IMR-90 (cell line): ENCODE results near the gene FBXL13. TPM values are rescaled to one million over a fixed set of nuclear protein-coding genes. Genes with fewer than 3 reads are reported as not detected.

Experiments
- ATAC-seq: fragments of 200-7000 bp; cut with Tn5 transposase; 2 replicates; pipeline ENCODE4 v1.9.1; 2020; ENCODE audit warnings: low read depth, mild to moderate bottlenecking, moderate library complexity
- BruUV-seq: library from RNA; stranded (reverse); fragments of 400-500 nt; replicated peaks from 2 replicates; lab custom pipeline; 2021; lab: Mats Ljungman, UMichigan
- CTCF ChIA-PET: fragments of 300-600 bp; formaldehyde crosslinking; extraction: SDS; loops from one replicate; lab custom pipeline; 2021; ENCODE audit warnings: antibody characterized with exemption; lab: Yijun Ruan, JAX
- POLR2A ChIA-PET: fragments of 300-600 bp; sonication (Branson Sonifier 250); formaldehyde crosslinking; loops from one replicate; lab custom pipeline; 2022; ENCODE audit warnings: antibody characterized with exemption; ENCODE audit not compliant: unreplicated experiment; lab: Charles Lee
- DNase-seq: peaks from one replicate; pipeline ENCODE4 v3.0.0; 2013
- H2AFZ ChIP-seq: replicated peaks from 2 replicates; pipeline ENCODE3; 2013; ENCODE audit warnings: low read length, mild to moderate bottlenecking; ENCODE audit not compliant: poor library complexity
- H2AK5ac ChIP-seq: 2 replicates; pipeline ENCODE4 v1.6.1; 2013; ENCODE audit warnings: low read depth, low read length, inconsistent platforms
- H2AK9ac ChIP-seq: replicated peaks from 2 replicates; pipeline ENCODE3; 2013; ENCODE audit warnings: mild to moderate bottlenecking, low read depth, low read length, moderate library complexity; ENCODE audit not compliant: poor library complexity
- H2BK120ac ChIP-seq: 2 replicates; pipeline ENCODE4 v1.6.1; 2013; ENCODE audit warnings: low read depth, low read length, inconsistent platforms
- H2BK15ac ChIP-seq: 3 replicates; pipeline ENCODE4 v1.6.1; 2013; ENCODE audit warnings: low read depth, low read length, inconsistent platforms
- H2BK20ac ChIP-seq: 2 replicates; pipeline ENCODE4 v1.6.1; 2013; ENCODE audit warnings: low read depth, mild to moderate bottlenecking, inconsistent platforms, low read length, moderate library complexity
- H2BK5ac ChIP-seq: 2 replicates; pipeline ENCODE4 v1.6.1; 2013; ENCODE audit warnings: mild to moderate bottlenecking, low read depth, low read length, inconsistent platforms; ENCODE audit not compliant: poor library complexity, severe bottlenecking
- H3K14ac ChIP-seq: replicated peaks from 2 replicates; pipeline ENCODE4 v1.6.1; 2013; ENCODE audit warnings: low read depth, low read length, inconsistent platforms
- H3K18ac ChIP-seq: 2 replicates; pipeline ENCODE4 v1.6.1; 2013; ENCODE audit warnings: low read depth, low read length, control low read depth
- H3K23ac ChIP-seq: 2 replicates; pipeline ENCODE4 v1.6.1; 2013; ENCODE audit warnings: low read depth, low read length, inconsistent platforms
- H3K27ac ChIP-seq: 2 replicates; pipeline ENCODE4 v1.5.1; 2013; ENCODE audit warnings: mild to moderate bottlenecking, control low read depth, low read length; ENCODE audit not compliant: insufficient read depth
- H3K27me3 ChIP-seq: 2 replicates; pipeline ENCODE4 v1.6.1; 2013; ENCODE audit warnings: low read length; ENCODE audit not compliant: control insufficient read depth, insufficient read depth
- H3K36me3 ChIP-seq: 2 replicates; pipeline ENCODE4 v1.6.1; 2013; ENCODE audit warnings: low read length, mixed read lengths; ENCODE audit not compliant: control insufficient read depth, insufficient read depth
- H3K4ac ChIP-seq: 2 replicates; pipeline ENCODE4 v1.6.1; 2013; ENCODE audit warnings: low read depth, low read length, inconsistent platforms
- H3K4me1 ChIP-seq: 2 replicates; pipeline ENCODE4 v1.6.1; 2013; ENCODE audit warnings: low read length, mixed read lengths; ENCODE audit not compliant: control insufficient read depth, insufficient read depth
- H3K4me2 ChIP-seq: 2 replicates; pipeline ENCODE4 v1.6.1; 2013; ENCODE audit warnings: low read depth, mild to moderate bottlenecking, control low read depth, low read length, moderate library complexity
- H3K4me3 ChIP-seq: 2 replicates; pipeline ENCODE4 v1.5.1; 2013; ENCODE audit warnings: low read depth, mild to moderate bottlenecking, control low read depth, low read length, moderate library complexity; ENCODE audit not compliant: insufficient read depth
- H3K56ac ChIP-seq: 2 replicates; pipeline ENCODE4 v1.6.1; 2013; ENCODE audit warnings: low read length, inconsistent platforms; ENCODE audit not compliant: insufficient read depth; ENCODE audit errors: extremely low read depth
- H3K79me1 ChIP-seq, 2 experiments: 2 replicates each; pipeline ENCODE4 v1.6.1; 2013; ENCODE audit warnings: low read length in 2 of 2, inconsistent platforms in 1 of 2, low read depth in 1 of 2
- H3K9ac ChIP-seq: 2 replicates; pipeline ENCODE4 v1.6.1; 2013; ENCODE audit warnings: low read depth, low read length, control low read depth
- H3K9me1 ChIP-seq: 2 replicates; pipeline ENCODE4 v1.6.1; 2013; ENCODE audit warnings: low read length, inconsistent platforms; ENCODE audit not compliant: insufficient read depth
- H3K9me3 ChIP-seq: 2 replicates; pipeline ENCODE4 v1.6.1; 2013; ENCODE audit warnings: low read length; ENCODE audit not compliant: control insufficient read depth, insufficient read depth
- H4K20me1 ChIP-seq: 2 replicates; pipeline ENCODE4 v1.6.1; 2013; ENCODE audit warnings: low read length, inconsistent platforms; ENCODE audit not compliant: insufficient read depth
- H4K5ac ChIP-seq: 2 replicates; pipeline ENCODE4 v1.6.1; 2013; ENCODE audit warnings: mild to moderate bottlenecking, low read depth, low read length, control low read depth
- H4K8ac ChIP-seq, 2 experiments: 2 replicates each; pipeline ENCODE4 v1.6.1; 2013; ENCODE audit warnings: low read depth in 2 of 2, low read length in 2 of 2, control low read depth in 1 of 2, inconsistent platforms in 1 of 2
- H4K91ac ChIP-seq: 2 replicates; pipeline ENCODE4 v1.6.1; 2013; ENCODE audit warnings: low read depth, low read length, inconsistent platforms; ENCODE audit not compliant: insufficient read depth
- BHLHE40 ChIP-seq: fragments of 150-350 bp; IDR thresholded peaks from 2 replicates; pipeline ENCODE4 v1.6.1; 2016; ENCODE audit warnings: mild to moderate bottlenecking, low read depth, low read length
- CHD1 ChIP-seq: IDR thresholded peaks from 2 replicates; pipeline ENCODE4 v1.6.1; 2012; ENCODE audit warnings: low read depth, low read length, improper control_type of control experiment
- CTCF ChIP-seq: conservative IDR thresholded peaks from 2 replicates; pipeline ENCODE4 v1.5.1; 2012; ENCODE audit warnings: mild to moderate bottlenecking, low read depth, low read length, improper control_type of control experiment
- ELK1 ChIP-seq: fragments of 150-350 bp; IDR thresholded peaks from 2 replicates; pipeline ENCODE4 v1.6.1; 2016; ENCODE audit warnings: low read depth, mild to moderate bottlenecking, low read length, moderate library complexity, borderline replicate concordance
- FOS ChIP-seq: fragments of 150-350 bp; IDR thresholded peaks from 2 replicates; pipeline ENCODE4 v1.6.1; 2016; ENCODE audit warnings: low read depth, low read length
- MAFK ChIP-seq: IDR thresholded peaks from 2 replicates; pipeline ENCODE4 v1.6.1; 2012; ENCODE audit warnings: low read depth, low read length, improper control_type of control experiment
- MAZ ChIP-seq: IDR thresholded peaks from 2 replicates; pipeline ENCODE4 v1.6.1; 2012; ENCODE audit warnings: low read depth, mild to moderate bottlenecking, low read length, improper control_type of control experiment, moderate library complexity, borderline replicate concordance
- MXI1 ChIP-seq: IDR thresholded peaks from 2 replicates; pipeline ENCODE4 v1.6.1; 2012; ENCODE audit warnings: low read depth, mild to moderate bottlenecking, low read length, moderate library complexity, borderline replicate concordance
- NFE2L2 ChIP-seq: fragments of 150-350 bp; IDR thresholded peaks from 2 replicates; pipeline ENCODE4 v1.6.1; 2016; ENCODE audit warnings: low read depth, mild to moderate bottlenecking, low read length
- POLR2A ChIP-seq: IDR thresholded peaks from 2 replicates; pipeline ENCODE4 v1.6.1; 2012; ENCODE audit warnings: mild to moderate bottlenecking, low read depth, low read length
- RAD21 ChIP-seq: IDR thresholded peaks from 2 replicates; pipeline ENCODE4 v1.6.1; 2012; ENCODE audit warnings: low read length, improper control_type of control experiment
- RCOR1 ChIP-seq: IDR thresholded peaks from 2 replicates; pipeline ENCODE4 v1.6.1; 2012; ENCODE audit warnings: mild to moderate bottlenecking, low read length, improper control_type of control experiment; ENCODE audit not compliant: insufficient replicate concordance
- SMC3 ChIP-seq: fragments of 150-350 bp; IDR thresholded peaks from 2 replicates; pipeline ENCODE4 v1.6.1; 2016; ENCODE audit warnings: low read depth, mild to moderate bottlenecking, antibody characterized with exemption, low read length, moderate library complexity
- USF2 ChIP-seq: fragments of 150-350 bp; IDR thresholded peaks from 2 replicates; pipeline ENCODE4 v1.6.1; 2017; ENCODE audit warnings: mild to moderate bottlenecking, antibody characterized with exemption, low read length, low read depth
- WGBS, 2 experiments: methylation state at CpG; one replicate each; pipeline versions ENCODE4 v1.1.5 to v1.1.7; 2013; ENCODE audit warnings: missing lambda C conversion rate in 2 of 2; ENCODE audit not compliant: insufficient read length in 1 of 2; ENCODE audit errors: extremely low coverage in 2 of 2; 5-methylcytosine and 5-hydroxymethylcytosine counted together
- dilution Hi-C: fragments of 300-500 bp; cut with HindIII; formaldehyde crosslinking; loops from one replicate; pipeline ENCODE4 v1.14.3; 2018; ENCODE audit warnings: low sequenced_read_pairs; ENCODE audit not compliant: unreplicated experiment
- in situ Hi-C: fragments of 300-500 bp; cut with MboI; formaldehyde crosslinking; loops from 3 replicates; pipeline ENCODE4 v1.14.3; 2019; ENCODE audit warnings: low sequenced_read_pairs, inconsistent platforms, mixed read lengths
- intact Hi-C: fragments of 100-400 bp; cut with micrococcal nuclease; formaldehyde crosslinking; loops from 2 replicates; pipeline ENCODE4 v1.10.0; 2022
- polyA plus RNA-seq, 3 experiments: library from polyadenylated mRNA; depleted of rRNA; stranded (reverse); fragments of >200 nt; gene quantifications; 2 replicates each; pipeline ENCODE4 v1.2.3, GENCODE V29; 2012; ENCODE audit warnings: low replicate concordance in 1 of 3
- total RNA-seq: library from RNA; depleted of rRNA; stranded (reverse); fragments of >200 nt; gene quantifications from 2 replicates; pipeline ENCODE4 v1.2.3, GENCODE V29; 2012

The FBXL13 gene
- total and polyA plus RNA-seq, 2 of the 4 experiments (the other 2 are of a cell fraction): 0.24 to 0.36 TPM

- peak overlapping the region; percentile 24; the same call in 1 of the 2 replicates for H3K14ac ChIP-seq
- H4K8ac ChIP-seq: no peak overlapping the region
- WGBS, 2 experiments: no CpG with 5 or more reads among the region's 2 CpGs
- H3K4me3 ChIP-seq: no peak overlapping the region
- no peak overlapping the region; the same call in 1 of the 2 replicates for H3K18ac ChIP-seq
- dilution Hi-C loops (no loop called here), in situ Hi-C loops (no loop called here), intact Hi-C loops (no loop called here)
- ATAC-seq: peak; percentile 13; the same call in 1 of the 2 replicates
- no peak overlapping the region for H4K91ac ChIP-seq
- no peaks in the 10 kb centered on the region for H3K36me3 ChIP-seq
- no peak overlapping the region for H3K4me2 ChIP-seq
- H3K27me3 ChIP-seq: no peaks in the 10 kb centered on the region; the same call in 1 of the 2 replicates
- BruUV-seq: no TSS peak
- peaks cover 4% of the 10 kb centered on the region for H3K9me3 ChIP-seq
- no peak overlapping the region for H2AK9ac ChIP-seq
- no peak overlapping the region for H2BK5ac ChIP-seq
- H3K4me1 ChIP-seq: peaks cover 8% of the 10 kb centered on the region
- H2AK5ac ChIP-seq: peak overlapping the region; percentile 55; the same call in 1 of the 2 replicates
- H2BK120ac ChIP-seq: no peak overlapping the region
- H2BK15ac ChIP-seq: no peak overlapping the region
- H3K23ac ChIP-seq: no peak overlapping the region
- H3K9ac ChIP-seq: no peak overlapping the region
- no peak overlapping the region for H2AFZ ChIP-seq
- H3K56ac ChIP-seq: no peak overlapping the region
- no peaks in the 10 kb centered on the region for H3K79me1 ChIP-seq
- no peak overlapping the region for H4K5ac ChIP-seq
- H2BK20ac ChIP-seq: 0 out of 2 replicates have a peak overlapping the region, but pooled peaks have one; percentile 16
- no peaks in the 10 kb centered on the region for H4K20me1 ChIP-seq
- CTCF ChIA-PET: no interaction called here
- H3K4ac ChIP-seq: 0 out of 2 replicates have a peak overlapping the region, but pooled peaks have one; percentile 22
- POLR2A ChIA-PET: no interaction called here
- H3K9me1 ChIP-seq: no peaks in the 10 kb centered on the region; the same call in none of the 2 replicates
- no peak overlapping the region for H3K27ac ChIP-seq
- DNase-seq: no peak
- TF ChIP-seq SMC3 (no peak), CTCF (no peak), FOS (no peak), MXI1 (no peak), RCOR1 (no peak), USF2 (no peak), POLR2A (no peak), MAFK (no peak), CHD1 (no peak), NFE2L2 (no peak), MAZ (no peak), ELK1 (no peak), RAD21 (no peak), BHLHE40 (no peak)
Measured at GRCh38 chr7:102813191-102814024, 261.2 kb downstream of the FBXL13 start.
